Measurements from ENCODE around the gene KIF2A.

The KIF2A gene

DNA sequence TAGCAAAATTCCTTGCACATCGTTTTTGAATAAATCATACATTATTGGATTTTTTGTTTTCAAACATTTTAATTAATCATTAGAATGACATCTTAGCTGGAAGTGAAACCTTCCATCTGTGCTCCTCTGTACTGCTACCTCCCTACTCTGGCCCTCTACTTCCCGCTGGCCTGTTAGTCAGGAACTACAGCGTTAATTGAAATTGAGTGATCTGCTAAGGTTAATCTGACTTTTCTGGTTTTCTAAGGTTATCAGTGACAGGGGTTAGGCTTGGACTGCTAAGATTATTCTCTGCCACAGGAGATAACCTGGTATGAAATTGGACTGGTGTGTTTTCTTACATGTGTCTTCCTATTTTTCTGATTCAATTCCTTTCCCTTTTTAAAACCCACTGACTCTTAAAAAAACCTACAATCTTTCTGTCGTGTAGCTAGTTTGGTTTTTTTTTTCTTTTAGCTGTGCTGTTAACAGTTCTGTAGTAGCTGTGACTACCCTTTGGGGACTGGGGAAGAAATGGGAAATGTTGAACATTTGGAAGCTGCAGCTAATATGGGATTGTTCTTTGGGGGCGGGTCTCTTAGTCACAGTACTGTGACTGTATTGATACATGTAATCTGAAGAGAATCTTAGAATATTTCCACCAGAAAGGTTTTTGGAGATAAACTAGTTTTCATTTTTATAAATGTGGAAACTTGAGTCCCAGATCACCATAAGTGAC is 4.6 kb downstream of the KIF2A start:
- Histone ChIP-seq H3K27me3 (ENCODE audit: control insufficient read depth, insufficient read depth, low read length) (no peaks in the 10 kb centered on the region), H3K9ac (ENCODE audit: low read length) (no peak overlapping the region), H3K36me3 (ENCODE audit: control insufficient read depth, insufficient read depth, low read length) (peaks cover 4% of the 10 kb centered on the region; the same call in 1 of the 2 replicates), H3K4me3 (ENCODE audit: low read depth, low read length) (no peak overlapping the region), H3K4me1 (ENCODE audit: control insufficient read depth, insufficient read depth, low read length) (peaks cover 30% of the 10 kb centered on the region), H3K9me3 (ENCODE audit: control insufficient read depth, insufficient read depth, low read depth, low read length) (no peaks in the 10 kb centered on the region), H3K27ac (ENCODE audit: low read depth, low read length) (no peak overlapping the region)

DNA sequence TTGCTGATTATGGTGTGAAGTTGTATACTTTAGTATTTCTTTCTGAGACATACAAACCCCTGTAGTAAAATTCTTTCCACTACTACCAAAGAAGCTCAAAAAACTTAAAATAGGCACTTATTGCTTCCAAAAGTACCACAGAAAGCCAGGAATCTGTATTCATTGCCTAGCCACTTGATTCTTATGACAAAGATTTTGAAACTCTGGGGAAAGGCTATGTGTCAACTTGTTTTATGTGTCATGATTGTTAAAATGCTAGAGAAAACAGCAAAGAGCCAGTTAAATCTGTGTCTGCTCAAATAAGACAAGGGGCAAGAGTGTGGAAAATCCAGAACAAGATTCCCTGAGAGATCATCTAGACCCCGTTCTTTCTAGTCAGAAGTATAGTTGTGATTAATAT is 6.0 kb downstream of the KIF2A start:
- peaks cover 30% of the 10 kb centered on the region for H3K4me1 ChIP-seq (ENCODE audit: control insufficient read depth, insufficient read depth, low read length)
- H3K9me3 ChIP-seq (ENCODE audit: control insufficient read depth, insufficient read depth, low read depth, low read length): no peaks in the 10 kb centered on the region
- H3K4me3 ChIP-seq (ENCODE audit: low read depth, low read length): no peak overlapping the region
- no peak overlapping the region for H3K27ac ChIP-seq (ENCODE audit: low read depth, low read length)
- peaks cover 4% of the 10 kb centered on the region; the same call in 1 of the 2 replicates for H3K36me3 ChIP-seq (ENCODE audit: control insufficient read depth, insufficient read depth, low read length)
- H3K27me3 ChIP-seq (ENCODE audit: control insufficient read depth, insufficient read depth, low read length): no peaks in the 10 kb centered on the region
- no peak overlapping the region for H3K9ac ChIP-seq (ENCODE audit: low read length)

DNA sequence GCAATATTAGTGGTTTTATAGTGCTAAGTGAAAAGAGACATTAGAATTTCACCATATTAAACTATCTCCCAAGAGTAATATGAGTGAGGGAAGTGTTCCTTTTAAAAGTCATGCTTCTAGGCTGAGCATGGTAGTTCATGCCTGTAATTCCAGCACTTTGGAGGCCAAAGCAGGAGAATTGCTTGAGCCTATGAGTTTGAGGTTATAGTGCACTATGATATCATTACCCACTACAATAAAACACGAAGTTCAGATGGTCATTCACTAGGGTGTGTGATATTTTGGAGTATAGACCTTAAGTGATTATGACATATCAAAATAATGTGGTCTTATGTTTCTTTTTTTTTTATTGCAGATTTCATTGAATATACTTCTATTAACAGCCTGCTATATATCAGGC is 6.7 kb downstream of the KIF2A start:
- Histone ChIP-seq H3K27me3 (ENCODE audit: control insufficient read depth, insufficient read depth, low read length) (no peaks in the 10 kb centered on the region), H3K4me3 (ENCODE audit: low read depth, low read length) (no peak overlapping the region), H3K9me3 (ENCODE audit: control insufficient read depth, insufficient read depth, low read depth, low read length) (no peaks in the 10 kb centered on the region), H3K27ac (ENCODE audit: low read depth, low read length) (no peak overlapping the region), H3K36me3 (ENCODE audit: control insufficient read depth, insufficient read depth, low read length) (peaks cover 4% of the 10 kb centered on the region; the same call in 1 of the 2 replicates), H3K4me1 (ENCODE audit: control insufficient read depth, insufficient read depth, low read length) (peaks cover 29% of the 10 kb centered on the region), H3K9ac (ENCODE audit: low read length) (no peak overlapping the region)

DNA sequence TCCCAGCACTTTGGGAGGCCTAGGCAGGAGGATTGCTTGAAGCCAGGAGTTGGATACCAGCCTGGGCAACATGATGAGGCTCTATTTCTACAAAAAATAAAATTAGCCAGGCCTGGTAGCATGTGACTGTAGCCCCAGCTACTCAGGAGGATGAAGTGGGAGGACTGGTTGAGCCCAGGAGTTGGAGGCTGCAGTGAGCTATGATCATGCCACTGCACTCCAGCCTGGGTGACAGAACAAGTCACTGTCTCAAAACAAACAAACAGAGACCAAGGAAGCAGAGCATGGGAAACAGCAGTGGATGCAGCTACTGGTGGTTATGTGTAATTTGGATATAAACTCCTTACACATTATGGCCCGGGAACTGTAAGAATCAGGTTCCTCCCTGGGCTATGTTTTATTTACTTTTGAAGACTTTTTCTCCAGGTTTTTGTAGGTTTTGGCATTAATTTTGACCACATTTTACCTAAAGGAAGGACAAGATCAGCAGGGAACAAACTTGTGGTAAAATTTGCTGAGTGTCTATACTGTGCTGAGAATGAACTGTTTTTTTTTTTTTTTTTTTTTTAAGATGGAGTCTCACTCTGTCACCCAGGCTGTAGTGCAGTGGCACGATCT is 8.3 kb downstream of the KIF2A start:
- H3K4me3 ChIP-seq (ENCODE audit: low read depth, low read length): no peak overlapping the region
- H3K27ac ChIP-seq (ENCODE audit: low read depth, low read length): no peak overlapping the region
- no peaks in the 10 kb centered on the region for H3K9me3 ChIP-seq (ENCODE audit: control insufficient read depth, insufficient read depth, low read depth, low read length)
- no peaks in the 10 kb centered on the region for H3K27me3 ChIP-seq (ENCODE audit: control insufficient read depth, insufficient read depth, low read length)
- peaks cover under 1% of the 10 kb centered on the region; the same call in 1 of the 2 replicates for H3K36me3 ChIP-seq (ENCODE audit: control insufficient read depth, insufficient read depth, low read length)
- H3K9ac ChIP-seq (ENCODE audit: low read length): no peak overlapping the region
- peaks cover 25% of the 10 kb centered on the region for H3K4me1 ChIP-seq (ENCODE audit: control insufficient read depth, insufficient read depth, low read length)

DNA sequence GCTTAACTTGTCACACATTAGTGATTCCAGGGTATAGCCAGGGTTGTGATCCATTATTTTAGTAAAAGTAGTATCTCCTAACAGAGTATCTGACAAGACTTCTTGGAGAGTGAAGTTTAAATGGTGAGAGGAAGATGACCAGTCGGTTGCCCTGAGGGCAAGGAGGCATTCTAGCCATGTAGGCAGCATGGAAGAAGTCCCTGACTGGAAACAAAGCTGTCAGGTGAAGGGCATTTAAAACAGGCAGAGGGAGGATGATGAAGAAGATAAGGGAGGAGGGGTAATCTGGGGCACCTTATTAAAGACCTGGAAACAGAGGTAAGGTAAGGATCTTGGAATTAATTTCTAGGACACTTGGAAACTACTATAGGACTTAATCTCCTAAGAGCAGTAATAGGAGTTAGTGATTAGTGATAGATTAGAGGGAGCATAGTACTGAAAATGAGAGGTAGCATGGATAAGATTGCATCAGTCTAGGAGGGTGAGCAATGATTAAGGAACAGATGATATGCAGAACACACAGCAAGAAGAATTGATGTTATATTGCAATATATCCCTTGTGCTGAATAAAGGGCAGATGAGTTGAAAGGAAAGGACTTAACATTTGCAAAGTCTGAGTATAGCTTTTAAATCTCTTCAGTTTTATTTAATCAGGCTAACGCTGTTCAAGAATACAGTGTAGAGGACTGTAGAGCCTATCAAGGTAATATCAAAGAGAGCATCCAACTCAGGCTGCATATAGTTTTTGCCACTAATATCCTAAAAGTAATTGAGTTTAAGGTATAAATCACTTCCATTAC is 9.6 kb downstream of the KIF2A start:
- Histone ChIP-seq H3K27me3 (ENCODE audit: control insufficient read depth, insufficient read depth, low read length) (no peaks in the 10 kb centered on the region), H3K4me3 (ENCODE audit: low read depth, low read length) (no peak overlapping the region), H3K36me3 (ENCODE audit: control insufficient read depth, insufficient read depth, low read length) (no peaks in the 10 kb centered on the region), H3K4me1 (ENCODE audit: control insufficient read depth, insufficient read depth, low read length) (peaks cover 21% of the 10 kb centered on the region), H3K27ac (ENCODE audit: low read depth, low read length) (no peak overlapping the region), H3K9me3 (ENCODE audit: control insufficient read depth, insufficient read depth, low read depth, low read length) (no peaks in the 10 kb centered on the region), H3K9ac (ENCODE audit: low read length) (no peak overlapping the region)

DNA sequence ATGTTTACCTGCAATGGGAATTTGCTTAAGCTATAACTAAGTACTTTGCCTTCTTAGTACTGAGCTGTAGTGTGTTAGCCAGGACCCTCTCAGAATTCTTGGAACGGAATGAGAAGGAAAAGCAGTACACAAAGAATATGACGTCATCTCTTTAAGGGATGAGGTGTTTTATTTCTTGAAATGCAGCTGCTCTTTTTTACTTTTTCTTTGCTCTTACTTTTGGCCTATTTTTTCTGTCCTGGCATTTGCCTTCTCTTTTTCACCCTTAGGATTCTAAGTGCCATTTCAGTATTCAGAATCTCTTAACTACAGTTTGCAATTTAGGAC is 10.1 kb downstream of the KIF2A start:
- Histone ChIP-seq H3K4me3 (ENCODE audit: low read depth, low read length) (no peak overlapping the region), H3K27me3 (ENCODE audit: control insufficient read depth, insufficient read depth, low read length) (no peaks in the 10 kb centered on the region), H3K4me1 (ENCODE audit: control insufficient read depth, insufficient read depth, low read length) (peaks cover 15% of the 10 kb centered on the region), H3K36me3 (ENCODE audit: control insufficient read depth, insufficient read depth, low read length) (no peaks in the 10 kb centered on the region), H3K9ac (ENCODE audit: low read length) (no peak overlapping the region), H3K27ac (ENCODE audit: low read depth, low read length) (no peak overlapping the region), H3K9me3 (ENCODE audit: control insufficient read depth, insufficient read depth, low read depth, low read length) (no peaks in the 10 kb centered on the region)

DNA sequence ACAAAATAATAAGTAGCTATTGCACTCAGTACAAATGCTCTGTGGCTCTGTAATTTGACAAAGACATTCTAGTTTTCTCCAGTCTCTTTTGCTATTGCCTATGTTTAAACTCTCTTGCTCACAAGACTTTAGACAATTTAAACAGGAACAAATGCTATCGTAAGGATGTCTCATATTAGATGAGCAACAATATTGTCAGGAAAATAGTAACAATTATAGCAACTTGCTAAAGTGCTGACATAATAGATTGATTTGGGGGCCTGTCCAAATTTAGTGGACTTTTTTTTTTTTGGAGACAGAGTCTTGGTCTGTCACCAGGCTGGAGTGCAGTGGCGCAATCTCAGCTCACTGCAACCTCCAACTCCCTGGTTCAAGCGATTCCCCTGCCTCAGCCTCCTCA is 11.8 kb downstream of the KIF2A start:
- Histone ChIP-seq H3K4me1 (ENCODE audit: control insufficient read depth, insufficient read depth, low read length) (peaks cover 8% of the 10 kb centered on the region), H3K27me3 (ENCODE audit: control insufficient read depth, insufficient read depth, low read length) (no peaks in the 10 kb centered on the region)

DNA sequence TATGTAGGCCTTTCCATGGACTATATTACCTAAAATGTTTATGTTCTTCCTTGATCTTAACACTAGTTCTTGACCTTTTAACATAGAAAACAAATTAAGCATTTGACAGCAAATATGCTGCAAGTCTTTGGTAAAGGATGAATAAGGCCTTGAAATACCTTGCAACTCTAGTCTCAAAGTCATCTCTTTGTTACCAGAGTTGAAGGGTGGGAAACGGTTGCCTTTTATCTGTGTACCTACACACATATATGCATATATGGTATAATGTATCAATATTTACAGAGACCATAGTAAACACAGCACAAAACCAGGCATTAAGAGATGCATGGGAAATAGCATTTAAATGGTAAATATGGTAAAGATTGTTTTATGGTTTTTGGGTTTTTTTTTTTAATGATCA is 16.5 kb downstream of the KIF2A start:
- H3K27me3 ChIP-seq (ENCODE audit: control insufficient read depth, insufficient read depth, low read length): no peaks in the 10 kb centered on the region
- H3K27ac ChIP-seq (ENCODE audit: low read depth, low read length): no peak overlapping the region
- H3K4me1 ChIP-seq (ENCODE audit: control insufficient read depth, insufficient read depth, low read length): peaks cover 10% of the 10 kb centered on the region
- H3K36me3 ChIP-seq (ENCODE audit: control insufficient read depth, insufficient read depth, low read length): peaks cover 7% of the 10 kb centered on the region; the same call in 1 of the 2 replicates
- no peaks in the 10 kb centered on the region for H3K9me3 ChIP-seq (ENCODE audit: control insufficient read depth, insufficient read depth, low read depth, low read length)
- no peak overlapping the region for H3K9ac ChIP-seq (ENCODE audit: low read length)
- H3K4me3 ChIP-seq (ENCODE audit: low read depth, low read length): no peak overlapping the region

More for the DNA sequence above, 11.8 kb downstream of the KIF2A start:
- peaks cover 7% of the 10 kb centered on the region; the same call in 1 of the 2 replicates for H3K36me3 ChIP-seq (ENCODE audit: control insufficient read depth, insufficient read depth, low read length)
- H3K9me3 ChIP-seq (ENCODE audit: control insufficient read depth, insufficient read depth, low read depth, low read length): no peaks in the 10 kb centered on the region
- no peak overlapping the region for H3K4me3 ChIP-seq (ENCODE audit: low read depth, low read length)
- no peak overlapping the region for H3K9ac ChIP-seq (ENCODE audit: low read length)
- no peak overlapping the region for H3K27ac ChIP-seq (ENCODE audit: low read depth, low read length)

DNA sequence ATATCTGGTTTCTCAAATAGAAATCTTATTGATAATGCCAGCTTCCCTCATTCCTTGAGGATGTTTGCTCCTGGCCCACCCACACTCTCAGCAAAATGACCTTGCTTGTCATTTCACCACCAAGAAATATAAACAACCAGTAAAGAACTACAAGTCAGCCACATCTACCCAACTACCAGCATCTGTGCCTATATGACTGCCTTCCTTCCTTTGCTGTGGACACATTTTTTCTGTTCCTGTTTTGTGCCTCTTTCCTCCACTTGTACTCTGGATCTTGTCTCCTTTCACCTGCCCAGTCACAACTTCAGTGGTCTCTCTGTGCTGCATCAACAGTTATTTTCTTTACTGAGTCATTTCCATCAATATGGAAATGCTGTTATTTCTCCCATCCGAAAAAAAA is 20.3 kb downstream of the KIF2A start:
- Histone ChIP-seq H3K9ac (ENCODE audit: low read length) (no peak overlapping the region), H3K27me3 (ENCODE audit: control insufficient read depth, insufficient read depth, low read length) (no peaks in the 10 kb centered on the region), H3K4me1 (ENCODE audit: control insufficient read depth, insufficient read depth, low read length) (peaks cover 10% of the 10 kb centered on the region), H3K9me3 (ENCODE audit: control insufficient read depth, insufficient read depth, low read depth, low read length) (no peaks in the 10 kb centered on the region), H3K27ac (ENCODE audit: low read depth, low read length) (0 out of 2 replicates have a peak overlapping the region, but pooled peaks have one; percentile 7), H3K36me3 (ENCODE audit: control insufficient read depth, insufficient read depth, low read length) (peaks cover 6% of the 10 kb centered on the region; the same call in 1 of the 2 replicates), H3K4me3 (ENCODE audit: low read depth, low read length) (no peak overlapping the region)

DNA sequence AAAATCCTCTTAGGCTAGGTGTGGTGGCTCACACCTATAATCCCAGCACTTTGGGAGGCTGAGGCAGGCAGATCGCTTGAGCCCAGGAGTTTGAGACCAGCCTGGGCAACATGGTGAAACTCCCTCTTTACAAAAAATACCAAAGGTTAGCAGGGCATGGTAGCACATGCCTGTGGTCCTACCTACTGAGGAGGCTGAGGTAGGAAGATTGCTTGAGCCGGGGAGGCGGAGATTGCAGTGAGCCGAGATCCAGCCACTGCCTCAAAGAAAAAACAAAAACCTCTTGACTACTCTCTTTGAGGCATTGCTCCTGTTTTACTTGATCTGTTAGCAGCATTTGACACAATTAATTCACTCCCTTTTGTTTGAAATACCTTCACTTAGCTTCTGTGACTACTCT is 20.7 kb downstream of the KIF2A start:
- no peak overlapping the region for H3K9ac ChIP-seq (ENCODE audit: low read length)
- H3K27ac ChIP-seq (ENCODE audit: low read depth, low read length): 0 out of 2 replicates have a peak overlapping the region, but pooled peaks have one; percentile 7
- H3K27me3 ChIP-seq (ENCODE audit: control insufficient read depth, insufficient read depth, low read length): no peaks in the 10 kb centered on the region
- no peaks in the 10 kb centered on the region for H3K9me3 ChIP-seq (ENCODE audit: control insufficient read depth, insufficient read depth, low read depth, low read length)
- peaks cover 2% of the 10 kb centered on the region; the same call in 1 of the 2 replicates for H3K36me3 ChIP-seq (ENCODE audit: control insufficient read depth, insufficient read depth, low read length)
- peaks cover 10% of the 10 kb centered on the region for H3K4me1 ChIP-seq (ENCODE audit: control insufficient read depth, insufficient read depth, low read length)
- H3K4me3 ChIP-seq (ENCODE audit: low read depth, low read length): no peak overlapping the region
